GM19452 (cell line): Measurements from ENCODE around the gene GSG1.
"Not testable (repeated sequence)": the region's sequence is repeated elsewhere in the genome, so short reads cannot be mapped to it uniquely, and the experiment has no call there.

Source experiments
- ATAC-seq: cut with Tn5 transposase; IDR thresholded peaks from one replicate; pipeline ENCODE4 v1.9.1; 2021; ENCODE audit not compliant: unreplicated experiment

GSG1 gene

GRCh38 chr12:13093191-13093847 is 10.1 kb downstream of the GSG1 start:
- no peak for ATAC-seq

GRCh38 chr12:13091832-13092231 is 11.6 kb downstream of the GSG1 start:
- no peak for ATAC-seq

GRCh38 chr12:13090054-13090453 is 13.4 kb downstream of the GSG1 start:
- no peak for ATAC-seq

GRCh38 chr12:13088496-13088895 is 15.0 kb downstream of the GSG1 start:
- ATAC-seq: no peak

GRCh38 chr12:13087766-13088165 is 15.7 kb downstream of the GSG1 start:
- no peak for ATAC-seq

GRCh38 chr12:13085968-13086686 is 17.3 kb downstream of the GSG1 start:
- no peak for ATAC-seq

GRCh38 chr12:13084898-13085640 is 18.4 kb downstream of the GSG1 start:
- no peak for ATAC-seq

GRCh38 chr12:13083638-13084037 is 19.8 kb downstream of the GSG1 start:
- ATAC-seq: not testable (repeated sequence)

GRCh38 chr12:13082861-13083260 is 20.6 kb downstream of the GSG1 start:
- ATAC-seq: no peak

- no peak for ATAC-seq
These were observed 23.2 kb downstream of the GSG1 start for GRCh38 chr12:13080266-13080665.

- ATAC-seq: no peak
These were observed 24.0 kb downstream of the GSG1 start for GRCh38 chr12:13079440-13079906.

- ATAC-seq: no peak
These were observed 27.5 kb downstream of the GSG1 start for GRCh38 chr12:13075786-13076570.

GRCh38 chr12:13075118-13075480 is 28.4 kb downstream of the GSG1 start:
- ATAC-seq: no peak

- ATAC-seq: no peak
These were observed 28.9 kb downstream of the GSG1 start for GRCh38 chr12:13074396-13075117.

- no peak for ATAC-seq
These were observed 30.3 kb downstream of the GSG1 start for GRCh38 chr12:13073173-13073572.

GRCh38 chr12:13071305-13072280 is 31.9 kb downstream of the GSG1 start:
- no peak for ATAC-seq

- no peak for ATAC-seq
These were observed 34.1 kb downstream of the GSG1 start for GRCh38 chr12:13069380-13069779.

GRCh38 chr12:13067322-13067721 is 36.1 kb downstream of the GSG1 start:
- ATAC-seq: no peak

- ATAC-seq: no peak
These were observed 37.0 kb downstream of the GSG1 start for GRCh38 chr12:13066459-13066858.
